EH (cell line): ENCODE results near the gene ZNF467.

Experiments
- DNase-seq: peaks from one replicate; pipeline ENCODE4 v3.0.0-alpha.2; 2015; ENCODE audit warnings: low read depth

The ZNF467 gene

GRCh38 chr7:149773446-149774236, at the start of gene ZNF467:
ZNF467 (minus strand) TSS chr7:149773588; CDS start chr7:149771032, 2,556 bp downstream.
- peak; percentile 41 for DNase-seq

- no peak for DNase-seq
Measured at GRCh38 chr7:149822353-149822943, 49.1 kb upstream of the ZNF467 start.

- no peak for DNase-seq
Measured at GRCh38 chr7:149821191-149822148, 48.1 kb upstream of the ZNF467 start.

- DNase-seq, result no peak
Measured at GRCh38 chr7:149820622-149821190, 47.3 kb upstream of the ZNF467 start.

GRCh38 chr7:149819961-149820340, 46.6 kb upstream of the ZNF467 start:
- no peak for DNase-seq

GRCh38 chr7:149819141-149819960, 46.0 kb upstream of the ZNF467 start:
- DNase-seq, result no peak

GRCh38 chr7:149818536-149818840, 45.1 kb upstream of the ZNF467 start:
- DNase-seq, result no peak

GRCh38 chr7:149817836-149818535, 44.6 kb upstream of the ZNF467 start:
- DNase-seq, result no peak

- DNase-seq, result no peak
Measured at GRCh38 chr7:149817301-149817771, 43.9 kb upstream of the ZNF467 start.

- no peak for DNase-seq
Measured at GRCh38 chr7:149816794-149817193, 43.4 kb upstream of the ZNF467 start.

- no peak for DNase-seq
Measured at GRCh38 chr7:149816267-149816751, 42.9 kb upstream of the ZNF467 start.

- no peak for DNase-seq
Measured at GRCh38 chr7:149815661-149816266, 42.4 kb upstream of the ZNF467 start.

- DNase-seq, result no peak
Measured at GRCh38 chr7:149815121-149815520, 41.7 kb upstream of the ZNF467 start.

GRCh38 chr7:149814494-149814893, 41.1 kb upstream of the ZNF467 start:
- DNase-seq, result no peak

- DNase-seq, result no peak
Measured at GRCh38 chr7:149813254-149814035, 40.1 kb upstream of the ZNF467 start.

GRCh38 chr7:149811831-149812490, 38.6 kb upstream of the ZNF467 start:
- no peak for DNase-seq

- peak; percentile 12 for DNase-seq
Measured at GRCh38 chr7:149811221-149811620, 37.8 kb upstream of the ZNF467 start.

- no peak for DNase-seq
Measured at GRCh38 chr7:149809215-149809614, 35.8 kb upstream of the ZNF467 start.

GRCh38 chr7:149808311-149808710, 34.9 kb upstream of the ZNF467 start:
- no peak for DNase-seq
